ENCODE results near the gene EIF2AK3.
"Not testable (repeated sequence)": the region's sequence is repeated elsewhere in the genome, so short reads cannot be mapped to it uniquely, and the experiment has no call there.

The EIF2AK3 gene

DNA sequence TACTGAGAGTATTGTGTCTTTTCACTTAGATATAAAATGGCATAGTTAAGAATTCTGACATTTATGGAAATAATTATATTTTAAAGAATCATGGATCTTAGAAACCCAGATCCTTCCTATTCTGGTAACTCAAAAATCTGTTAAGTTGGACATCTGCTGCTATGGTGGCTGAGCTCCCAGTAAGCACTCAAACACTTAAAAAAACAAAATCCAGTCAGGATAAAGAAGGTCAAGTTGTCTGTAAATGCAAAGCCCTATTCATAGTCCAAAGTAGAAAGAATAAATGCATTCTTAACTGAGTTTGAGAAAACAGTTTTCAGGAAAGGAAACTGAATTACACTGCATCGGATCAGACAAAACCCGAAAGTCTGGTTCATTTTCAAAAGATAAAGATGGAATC is 35.6 kb downstream of the EIF2AK3 start:
- DNase-seq, result no peak

DNA sequence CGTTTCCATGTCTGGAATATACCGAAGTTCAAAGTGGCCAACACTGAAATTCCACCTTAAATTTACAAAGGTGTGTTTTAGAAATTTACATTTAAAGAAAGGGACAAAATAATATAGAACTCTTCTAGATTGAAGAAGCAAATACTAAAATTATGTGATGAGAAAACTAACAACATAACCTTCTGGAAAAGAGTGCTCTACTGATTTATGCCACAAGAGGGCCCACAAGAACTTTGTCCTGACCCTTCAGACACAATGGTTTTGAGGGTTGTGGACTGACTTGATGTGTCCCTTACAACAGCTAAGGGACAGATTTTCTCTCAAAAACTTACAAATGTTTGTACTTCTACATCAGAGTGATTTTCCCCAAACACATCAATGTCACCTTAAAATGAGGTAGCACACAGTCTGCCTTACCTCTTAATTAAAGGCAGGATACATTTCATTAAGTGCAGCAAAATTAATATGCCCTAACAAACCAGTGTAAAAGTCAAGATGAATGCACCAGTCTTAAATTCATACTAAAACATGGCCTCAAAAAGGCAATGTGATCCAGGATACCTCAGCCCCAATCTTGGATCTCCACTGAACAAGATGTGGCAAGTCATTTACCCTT is 36.2 kb downstream of the EIF2AK3 start:
- DNase-seq, result peak; percentile 45

DNA sequence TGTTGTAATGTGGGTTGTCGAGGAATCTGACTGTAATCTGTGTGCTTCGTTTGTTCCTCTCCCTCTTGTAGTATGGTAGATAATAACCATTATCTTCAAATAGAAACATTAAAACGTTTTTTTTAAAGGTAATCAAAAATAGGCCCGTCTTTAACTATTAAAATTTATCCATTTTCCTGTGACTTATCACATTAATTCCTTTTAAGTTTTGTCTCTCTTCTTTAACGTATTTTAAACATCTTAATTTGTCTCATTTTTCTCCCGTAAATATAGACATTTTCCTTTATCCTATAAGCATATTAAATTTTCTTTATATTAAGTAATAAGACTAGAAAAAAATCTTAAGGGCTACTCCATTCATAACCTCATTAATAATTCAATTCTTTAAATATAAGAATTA is 41.3 kb downstream of the EIF2AK3 start:
- DNase-seq, result no peak

DNA sequence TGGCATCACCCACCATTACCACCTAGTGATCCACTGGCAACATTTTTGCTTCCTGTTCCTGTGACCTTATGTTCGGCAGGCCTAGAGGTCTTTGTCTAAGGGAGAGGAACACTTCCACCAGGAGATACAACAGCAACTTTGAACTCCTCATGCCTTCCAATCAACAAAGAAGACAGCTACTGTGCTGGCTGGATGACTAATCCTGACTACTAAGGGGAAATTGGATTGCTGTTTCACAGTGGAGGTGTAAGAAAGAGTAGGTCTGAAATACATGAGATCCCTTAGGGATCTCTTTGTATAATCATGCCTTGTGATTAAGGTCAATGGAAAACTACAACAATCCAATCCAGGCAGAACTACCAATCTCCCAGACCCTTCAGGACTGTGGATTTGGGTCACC is 45.2 kb downstream of the EIF2AK3 start:
- no peak for DNase-seq

DNA sequence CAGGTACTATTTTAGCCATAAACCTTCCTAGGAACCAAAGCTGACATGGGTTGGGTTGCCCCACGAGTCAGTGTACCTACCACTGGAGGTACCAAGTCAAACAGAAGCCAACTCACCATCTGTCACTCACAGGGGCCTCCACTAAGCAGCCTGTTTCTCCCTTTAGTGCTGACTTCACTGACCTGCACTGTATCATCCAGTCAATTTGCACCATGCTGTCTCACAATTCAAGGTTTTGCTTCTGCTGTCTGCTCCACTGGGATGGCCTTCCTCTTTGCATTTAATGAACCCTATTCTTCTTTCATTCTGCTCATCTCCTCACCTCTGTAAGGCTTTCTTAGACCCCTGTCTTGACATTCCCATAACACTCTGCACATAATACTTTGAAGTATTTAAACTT is 47.2 kb downstream of the EIF2AK3 start:
- DNase-seq, result no peak

DNA sequence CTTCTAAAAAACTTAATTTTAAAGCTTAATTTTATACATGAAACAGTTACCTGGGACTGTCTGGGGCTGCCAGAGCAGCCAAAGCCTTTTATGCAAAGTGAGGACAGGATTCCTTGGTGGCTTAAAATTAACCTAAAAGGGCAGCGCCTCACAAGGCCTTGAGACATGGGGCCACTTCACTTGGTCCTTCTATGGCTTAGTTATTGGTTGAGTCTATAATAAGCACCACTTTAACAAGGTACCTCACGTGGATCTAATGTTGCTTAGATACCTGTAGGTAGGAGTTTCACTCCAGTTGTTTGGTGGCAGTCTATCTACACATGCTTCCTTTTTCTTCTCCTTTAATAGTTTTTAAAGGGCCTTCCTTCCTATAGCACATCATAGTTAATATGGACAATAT is 51.6 kb downstream of the EIF2AK3 start:
- DNase-seq, result no peak

DNA sequence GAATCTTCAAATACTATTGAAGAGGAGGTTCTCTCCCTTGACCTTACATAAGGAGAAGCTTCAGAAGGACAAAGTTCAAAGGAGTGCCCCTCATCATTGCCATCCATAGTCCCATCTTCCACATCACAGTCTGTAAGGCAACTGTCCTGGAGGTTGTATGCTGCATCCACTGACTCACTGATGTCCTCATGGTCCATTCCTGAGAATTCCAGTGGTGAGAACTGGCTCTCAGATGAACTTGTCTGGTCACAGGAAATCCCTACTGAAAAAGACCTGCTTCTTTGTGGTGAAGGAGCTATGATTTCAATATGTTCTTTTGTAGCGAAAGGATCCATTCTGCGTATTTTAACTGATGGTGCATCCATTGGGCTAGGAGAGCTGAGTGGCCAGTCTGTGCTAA is 52.2 kb downstream of the EIF2AK3 start:
- DNase-seq, result no peak

DNA sequence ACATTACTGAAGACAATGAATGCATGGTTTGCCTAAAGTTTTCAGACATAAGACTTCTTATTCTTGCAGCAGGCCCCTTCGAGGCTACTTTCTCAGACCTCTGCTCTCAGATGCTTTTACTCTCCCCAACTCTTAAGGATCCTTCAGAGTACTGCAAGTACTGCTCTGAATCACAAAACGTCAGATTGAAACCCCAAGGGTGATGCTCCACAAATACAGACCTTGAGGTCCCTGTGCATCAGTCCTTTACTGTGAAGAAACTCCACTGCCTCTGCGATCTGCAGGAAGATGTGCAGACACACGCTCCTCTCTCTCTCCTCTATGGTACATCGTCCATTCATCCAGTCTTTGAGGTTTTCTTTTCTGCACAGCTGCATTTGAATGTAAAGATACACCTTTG is 52.8 kb downstream of the EIF2AK3 start:
- no peak for DNase-seq

DNA sequence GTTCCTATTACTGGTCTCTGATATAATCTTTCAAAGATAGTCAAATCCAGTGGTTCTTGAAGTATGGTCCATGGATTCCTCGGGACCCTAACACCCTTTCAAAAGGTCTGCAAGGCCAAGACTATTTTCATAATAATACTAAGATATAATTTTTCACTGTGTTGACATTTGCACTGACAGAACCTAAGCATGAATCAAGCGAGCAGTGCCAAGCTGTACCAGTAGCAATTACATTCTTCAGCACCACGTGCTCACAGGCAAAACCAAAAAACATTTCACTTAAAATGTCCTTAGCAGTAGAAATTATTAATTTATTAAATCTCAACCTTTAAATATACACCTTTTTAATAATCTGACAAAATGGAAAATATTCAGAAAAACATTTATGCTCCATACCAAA is 59.1 kb downstream of the EIF2AK3 start:
- no peak for DNase-seq

DNA sequence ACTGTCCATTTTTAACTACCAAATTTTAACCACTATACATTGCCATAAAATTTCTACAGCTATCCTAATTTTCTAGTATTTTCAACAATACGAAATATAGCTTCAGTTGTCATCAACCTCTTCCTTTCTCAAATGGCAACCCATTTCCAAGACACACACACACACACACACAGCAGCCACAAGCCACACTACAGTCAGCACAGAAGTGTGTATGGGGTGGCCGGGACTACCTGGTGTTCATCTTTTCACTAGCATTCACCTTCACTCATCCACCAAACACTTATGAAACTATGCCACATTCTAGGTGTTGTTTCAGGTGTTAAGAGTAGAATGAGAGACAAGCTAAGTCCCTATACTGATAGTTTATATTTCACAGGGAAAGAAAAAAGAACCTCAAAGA is 62.9 kb downstream of the EIF2AK3 start:
- no peak for DNase-seq

DNA sequence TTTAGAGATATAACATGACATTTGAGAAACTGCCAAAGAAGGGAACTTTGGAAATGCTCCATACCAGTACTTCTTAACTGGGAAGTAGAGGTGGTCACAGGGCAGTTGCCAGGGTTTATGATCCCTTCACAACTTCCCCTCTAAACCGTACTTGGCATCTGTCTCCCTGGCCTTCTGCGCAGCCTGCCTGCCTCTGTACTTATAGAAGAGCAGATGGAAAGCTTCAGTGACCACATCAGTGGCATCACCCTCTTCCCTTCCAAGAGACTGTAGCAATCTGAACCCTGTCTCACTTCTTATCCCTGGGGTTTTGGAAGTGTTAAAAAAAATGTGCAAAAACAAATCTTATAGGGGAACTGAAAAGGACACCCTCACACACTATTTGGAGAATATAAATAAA is 64.1 kb downstream of the EIF2AK3 start:
- no peak for DNase-seq

DNA sequence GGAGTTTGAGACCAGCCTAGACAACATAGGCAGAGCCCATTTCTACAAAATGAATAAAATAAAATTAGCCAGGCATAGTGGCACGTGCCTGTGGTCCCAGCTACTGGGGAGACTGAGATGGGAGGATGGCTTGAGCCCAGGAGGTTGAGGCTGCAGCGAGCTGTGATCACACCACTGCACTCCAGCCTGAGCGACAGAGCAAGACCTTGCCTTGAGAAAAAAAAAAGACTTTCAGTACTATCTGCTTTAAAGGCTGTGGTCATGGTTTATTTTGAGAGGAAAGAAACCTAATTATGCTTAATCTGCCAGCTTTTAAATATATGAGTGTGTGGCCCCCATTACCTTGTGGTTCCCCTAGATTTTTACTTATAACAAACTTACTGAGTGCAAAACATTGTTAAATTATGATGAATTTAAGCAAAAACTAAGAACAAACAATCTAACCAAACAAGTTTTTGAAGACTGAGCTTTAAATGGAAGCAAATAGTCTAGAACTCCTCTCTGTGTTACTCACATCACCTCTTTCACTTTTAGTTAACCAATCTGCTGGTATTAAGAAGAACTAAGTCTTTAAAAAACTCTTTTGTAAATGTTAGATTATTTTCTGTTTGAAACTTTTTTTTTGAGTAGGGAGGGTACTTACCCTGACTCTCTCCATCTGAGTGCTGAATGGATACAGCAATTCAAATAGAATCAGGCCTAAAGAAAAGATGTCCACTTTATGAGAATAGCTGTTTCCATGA is 65.4 kb downstream of the EIF2AK3 start:
- no peak for DNase-seq

DNA sequence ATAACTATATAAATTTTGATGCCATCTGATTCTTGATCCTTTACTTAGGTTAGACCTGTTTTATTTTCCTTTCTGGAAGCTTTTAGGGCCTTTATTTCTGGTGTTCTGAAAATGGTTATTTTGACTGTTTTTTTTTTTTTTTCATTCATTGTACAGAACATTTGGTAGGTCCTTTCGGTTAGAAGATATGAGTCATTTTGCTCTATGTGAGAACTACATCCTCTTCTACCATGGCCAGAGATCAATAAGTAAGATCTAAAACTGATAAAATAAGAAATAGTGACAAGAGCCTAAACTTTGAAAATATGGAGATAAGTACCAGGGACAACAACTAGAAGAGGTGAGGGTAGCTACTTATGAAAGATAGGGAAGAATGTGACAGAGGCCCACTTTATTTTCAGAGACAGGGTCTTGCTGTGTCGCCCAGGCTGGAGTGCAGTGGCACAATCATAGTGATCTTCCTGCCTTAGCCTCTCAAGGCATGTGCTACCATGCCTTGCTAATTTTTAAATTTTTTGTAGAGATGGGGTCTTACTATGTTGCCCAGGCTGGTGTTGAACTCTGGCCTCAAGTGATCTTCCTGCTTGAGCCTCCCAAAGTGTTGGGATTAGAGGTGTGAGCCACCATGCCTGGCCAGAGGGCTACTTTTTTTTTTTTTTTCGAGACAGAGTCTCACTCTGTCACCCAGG is 66.5 kb downstream of the EIF2AK3 start:
- DNase-seq, result no peak

DNA sequence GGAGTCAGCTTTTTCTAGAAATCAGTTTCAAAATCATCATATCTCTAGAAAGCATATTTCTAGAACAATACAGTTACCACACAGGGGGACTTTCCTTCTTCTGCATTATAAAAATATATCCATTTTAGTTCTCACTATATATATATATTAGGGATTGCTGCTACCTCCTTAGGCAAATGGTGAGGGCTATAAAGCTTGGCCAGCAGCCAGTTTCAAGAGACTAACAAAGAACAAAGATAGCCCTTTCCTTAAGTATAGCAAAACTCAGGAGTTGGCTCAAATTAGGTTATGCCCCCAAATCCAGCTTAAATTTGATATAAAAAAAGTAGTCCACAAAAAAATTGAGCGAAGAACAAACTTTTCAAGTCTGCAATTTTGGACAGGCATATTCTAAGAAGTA is 70.0 kb downstream of the EIF2AK3 start:
- DNase-seq, result no peak

DNA sequence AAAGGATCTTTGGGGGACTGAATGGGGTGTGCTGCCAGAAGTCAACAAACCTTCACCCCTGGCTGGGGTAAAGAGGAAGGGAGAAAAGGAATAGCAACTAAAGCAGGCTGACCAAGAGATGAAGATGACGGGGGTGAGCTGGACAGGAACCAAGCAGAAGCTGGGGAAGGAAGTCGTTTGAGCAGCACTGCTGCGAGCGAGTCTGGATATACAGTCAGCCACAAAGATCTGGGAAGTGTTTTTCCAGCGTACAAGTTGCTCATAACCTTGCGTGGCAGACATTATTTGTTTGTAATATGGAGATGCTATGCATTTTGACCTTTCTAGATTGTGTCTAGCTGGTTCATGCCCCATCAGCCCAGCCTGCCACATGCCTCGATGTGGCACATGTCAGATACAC is 71.2 kb downstream of the EIF2AK3 start:
- no peak for DNase-seq

DNA sequence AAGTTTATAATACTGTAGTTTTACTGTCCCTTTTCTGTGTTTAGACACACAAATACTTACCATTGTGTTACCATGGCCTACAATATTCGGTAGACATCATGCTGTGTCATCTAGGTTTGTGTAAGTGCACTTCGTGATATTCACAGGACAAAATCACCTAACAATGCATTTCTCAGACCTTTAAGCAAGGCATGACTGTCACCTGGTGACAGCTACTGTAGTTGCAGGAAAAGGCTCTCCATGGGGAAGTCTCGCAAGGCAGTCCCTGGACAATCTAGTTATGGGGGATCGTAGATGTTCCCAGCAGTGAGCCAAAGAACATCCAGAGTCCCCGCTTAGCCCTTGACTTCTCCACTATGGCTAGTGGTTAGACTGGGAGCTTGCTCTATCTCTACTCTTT is 73.1 kb downstream of the EIF2AK3 start:
- no peak for DNase-seq

DNA sequence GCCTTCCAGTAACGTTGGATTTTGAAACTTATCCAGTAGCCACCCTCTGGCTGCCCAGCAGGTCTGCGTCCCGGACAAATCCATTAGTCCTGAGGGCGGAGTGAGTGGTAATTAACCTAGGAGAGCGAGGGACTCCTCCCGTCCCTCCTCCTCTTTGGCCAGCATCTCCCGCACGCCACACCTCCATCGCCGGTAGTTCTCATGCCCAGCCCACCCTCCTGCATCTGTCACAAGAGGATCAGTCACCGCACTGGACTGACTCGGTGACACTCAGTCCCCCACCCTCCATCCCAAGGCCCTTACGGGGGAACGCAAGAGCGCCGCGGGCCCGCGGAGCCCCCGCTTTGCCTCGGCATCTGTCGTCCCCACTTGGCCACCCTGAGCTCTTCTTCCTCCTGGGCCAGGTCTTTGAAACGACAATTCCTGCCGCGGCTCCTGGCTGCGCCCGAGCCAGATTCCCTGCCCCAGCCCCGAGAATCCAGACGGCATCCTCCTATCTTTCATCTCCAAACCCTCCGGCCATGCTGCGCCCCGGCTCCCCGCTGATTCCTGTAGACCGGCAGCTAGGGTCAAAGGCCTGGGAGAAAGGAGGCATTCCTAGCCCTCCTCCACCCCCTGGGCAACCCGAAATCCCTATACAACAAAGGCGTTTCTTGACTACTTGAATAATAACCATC is 77.5 kb downstream of the EIF2AK3 start:
- no peak for DNase-seq

DNA sequence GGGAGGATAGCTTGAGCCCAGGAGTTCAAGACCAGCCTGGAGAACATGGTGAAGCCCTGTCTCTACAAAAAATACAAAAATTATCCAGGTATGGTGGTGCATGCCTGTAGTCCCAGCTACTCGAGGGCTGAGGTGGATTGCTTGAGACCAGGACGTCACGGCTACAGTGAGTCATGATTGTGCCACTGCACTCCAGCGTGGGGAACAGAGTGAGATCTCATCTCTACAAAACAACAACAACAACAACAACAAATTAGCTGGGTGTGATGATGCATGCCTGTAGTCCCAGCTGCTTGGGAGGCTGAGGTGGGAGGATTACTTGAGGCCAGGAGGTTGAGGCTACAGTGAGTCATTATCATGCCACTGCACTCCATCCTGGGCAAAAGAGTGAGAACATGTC is 81.0 kb downstream of the EIF2AK3 start:
- not testable (repeated sequence) for DNase-seq

DNA sequence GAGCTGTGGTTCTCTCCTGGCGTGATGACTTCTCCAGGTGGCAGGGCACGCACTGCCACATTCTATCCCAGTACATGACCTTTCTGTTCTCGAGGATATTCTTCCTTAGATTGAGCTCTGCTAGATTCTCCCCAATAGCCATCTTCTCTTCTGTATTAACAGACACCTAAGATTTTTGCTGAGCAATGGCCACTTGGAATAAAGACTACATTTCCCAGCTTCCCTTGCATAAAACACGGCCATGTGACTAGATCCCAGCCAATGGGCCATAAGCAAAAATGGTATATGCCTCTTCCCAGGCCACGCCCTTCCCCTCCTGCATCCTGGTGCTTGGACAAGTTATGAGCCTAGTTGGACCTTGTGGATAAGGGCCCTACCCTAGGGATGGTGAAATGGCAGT is 82.1 kb downstream of the EIF2AK3 start:
- DNase-seq, result no peak

DNA sequence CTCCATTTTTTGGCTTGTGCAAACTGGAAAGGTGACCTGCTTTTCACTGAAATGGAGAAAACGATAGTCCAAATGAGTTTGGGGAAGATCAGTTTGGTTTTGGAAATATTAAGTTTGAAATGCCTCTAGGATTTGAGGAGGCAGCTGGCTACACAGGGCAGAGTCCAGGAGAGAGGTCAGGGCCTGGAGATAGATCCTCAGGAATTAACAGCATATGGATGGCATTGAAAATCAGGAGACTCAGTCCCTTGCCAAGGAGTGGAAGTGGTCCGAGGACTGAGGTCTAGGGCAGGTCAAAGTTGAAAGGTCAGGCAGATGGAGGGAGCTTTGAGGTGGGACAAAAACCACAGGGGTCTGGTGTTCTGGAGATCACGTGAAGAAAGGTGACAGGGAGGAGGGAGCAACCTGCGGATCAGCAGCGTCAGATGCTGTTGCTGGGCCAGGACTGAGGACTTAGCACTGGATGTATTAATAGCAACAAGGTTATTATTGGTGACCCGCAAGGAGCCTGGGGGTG is 83.7 kb downstream of the EIF2AK3 start:
- no peak for DNase-seq

DNA sequence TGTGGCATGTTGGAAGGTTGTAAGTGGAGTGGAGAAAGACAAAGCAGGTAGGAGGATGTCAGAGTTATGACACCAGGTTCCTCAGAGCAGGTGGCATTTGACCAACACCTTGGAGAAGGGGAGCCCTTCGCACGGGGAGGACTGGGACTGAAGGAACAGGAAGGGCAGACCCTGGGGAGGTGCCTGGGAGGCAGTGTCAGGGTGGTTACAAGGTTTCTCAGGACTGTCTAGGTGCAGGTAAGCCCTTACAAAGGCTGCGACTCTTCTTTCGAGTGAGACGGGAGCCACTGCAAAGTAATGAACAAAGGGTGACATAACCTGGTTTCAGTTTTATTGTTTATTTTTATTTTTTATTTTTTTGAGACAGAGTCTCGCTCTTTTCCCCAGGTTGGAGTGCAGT is 84.6 kb downstream of the EIF2AK3 start:
- no peak for DNase-seq

DNA sequence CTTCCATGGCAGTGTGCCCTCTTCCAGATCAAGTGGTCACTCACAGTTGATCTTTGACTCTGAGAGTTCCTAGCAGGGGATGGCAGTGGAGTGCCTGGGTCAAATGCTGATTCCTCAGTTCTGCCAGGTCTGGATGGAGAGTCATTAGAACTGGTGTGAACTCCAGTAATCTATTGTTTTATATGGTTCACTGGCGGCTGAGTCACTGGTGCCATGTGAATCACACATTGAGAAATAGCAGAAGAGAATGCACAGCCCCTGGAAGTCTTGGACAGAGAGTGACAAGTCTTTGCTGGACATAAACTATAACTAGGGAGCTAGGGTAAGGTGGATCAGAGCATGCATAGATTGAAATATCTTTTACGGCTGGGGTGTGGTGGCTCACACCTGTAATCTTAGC is 86.9 kb downstream of the EIF2AK3 start:
- no peak for DNase-seq

DNA sequence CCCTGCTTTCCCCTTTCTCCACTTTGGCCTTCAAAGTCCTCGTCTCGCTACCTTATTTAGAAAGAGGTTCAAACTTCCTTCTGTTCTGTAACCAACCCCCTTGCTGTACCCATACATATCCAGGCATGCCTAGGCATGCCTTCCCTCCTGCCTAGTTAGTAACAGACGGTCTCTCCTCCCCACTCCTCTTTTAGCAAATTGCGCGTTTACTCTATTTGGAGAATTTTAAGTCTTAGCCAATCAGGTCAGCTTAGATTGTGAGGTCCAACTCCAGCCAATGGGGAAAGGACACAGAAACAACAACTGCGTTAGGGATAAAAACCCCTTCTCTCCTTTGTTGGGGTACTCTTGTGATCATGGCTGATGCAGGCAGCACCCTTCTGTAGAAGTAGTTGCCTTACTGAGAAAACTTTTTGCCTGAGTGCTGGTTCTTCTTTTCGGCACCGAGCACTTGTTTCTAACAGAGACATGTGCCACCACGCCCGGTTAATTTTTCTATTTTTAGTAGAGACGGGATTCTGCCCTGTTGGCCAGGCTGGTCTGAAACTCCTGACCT is 88.8 kb downstream of the EIF2AK3 start:
- no peak for DNase-seq
